Natural killer cell (primary cell): Measurements from ENCODE around the gene TMC6. TPM values are rescaled to one million over a fixed set of nuclear protein-coding genes. Genes with fewer than 3 reads are reported as not detected.

Experiments
- ATAC-seq, 3 donors: fragments of 150-1000 bp in 2 of 3; fragments of 200-7000 bp in 1 of 3; cut with Tn5 transposase; 1 replicate in 1 of 3; 2 replicates in 2 of 3; pipeline ENCODE4 v1.10.0; 2021; ENCODE audit warnings: mild to moderate bottlenecking in 2 of 3, moderate library complexity in 2 of 3
- DNase-seq, 2 donors: peaks; one replicate each; pipeline versions ENCODE4 v3.0.0 to v3.0.0-alpha.2; 2013 to 2021; ENCODE audit warnings: mixed read lengths in 1 of 2
- H3K27ac ChIP-seq: one replicate; pipeline ENCODE4 v1.5.1; 2013; ENCODE audit warnings: mild to moderate bottlenecking, low read length
- H3K27me3 ChIP-seq: one replicate; pipeline ENCODE4 v1.6.1; 2013; ENCODE audit warnings: low read length; ENCODE audit not compliant: control insufficient read depth, insufficient read depth
- H3K36me3 ChIP-seq: one replicate; pipeline ENCODE4 v1.6.1; 2013; ENCODE audit warnings: low read length; ENCODE audit not compliant: control insufficient read depth, insufficient read depth
- H3K4me1 ChIP-seq: one replicate; pipeline ENCODE4 v1.6.1; 2013; ENCODE audit warnings: low read length; ENCODE audit not compliant: control insufficient read depth, insufficient read depth
- H3K4me3 ChIP-seq: one replicate; pipeline ENCODE4 v1.5.1; 2013; ENCODE audit warnings: low read length
- H3K9me3 ChIP-seq: one replicate; pipeline ENCODE4 v1.6.1; 2013; ENCODE audit warnings: low read length; ENCODE audit not compliant: control insufficient read depth, insufficient read depth
- H3K27ac Mint-ChIP-seq, 2 donors: one replicate each; pipeline ENCODE4 v1.8.0; 2022; ENCODE audit warnings: mild to moderate bottlenecking in 2 of 2, mixed read lengths in 2 of 2, moderate library complexity in 1 of 2
- H3K27me3 Mint-ChIP-seq, 2 donors: one replicate each; pipeline ENCODE4 v1.8.0; 2022; ENCODE audit warnings: low read depth in 2 of 2, mixed read lengths in 2 of 2
- H3K36me3 Mint-ChIP-seq: one replicate; pipeline ENCODE4 v1.8.0; 2022; ENCODE audit warnings: mixed read lengths
- H3K4me1 Mint-ChIP-seq, 2 donors: one replicate each; pipeline ENCODE4 v1.8.0; 2022; ENCODE audit warnings: mixed read lengths in 2 of 2
- H3K4me3 Mint-ChIP-seq: one replicate; pipeline ENCODE4 v1.8.0; 2022; ENCODE audit warnings: mild to moderate bottlenecking, moderate library complexity, mixed read lengths
- H3K9me3 Mint-ChIP-seq, 2 donors: one replicate each; pipeline ENCODE4 v1.8.0; 2022; ENCODE audit warnings: mixed read lengths in 2 of 2
- CTCF ChIP-seq: fragments of 200-600 bp; IDR thresholded peaks from one replicate; pipeline ENCODE4 v1.8.0; 2022; ENCODE audit warnings: antibody characterized with exemption
- WGBS: methylation state at CpG from one replicate; pipeline ENCODE4 v1.1.7; 2013; ENCODE audit warnings: missing lambda C conversion rate; ENCODE audit not compliant: insufficient coverage; 5-methylcytosine and 5-hydroxymethylcytosine counted together
- intact Hi-C: fragments of 100-400 bp; cut with micrococcal nuclease; formaldehyde crosslinking; loops from one replicate; pipeline ENCODE4 v1.14.2; 2022
- total RNA-seq, 4 donors: library from RNA; stranded (reverse); fragments of 120-200 nt in 1 of 4; gene quantifications; one replicate each; pipeline versions ENCODE4 v1.2.3 to v1.2.4, GENCODE V29; 2013 to 2022

TMC6 gene
- total RNA-seq, 3 donors from 2014 or later (not counting 1 experiment from before 2014, with no cell fraction given): 653 to 825 (median 687) TPM

GRCh38 chr17:78120537-78120936, 8.0 kb downstream of the TMC6 start:
- H3K36me3 ChIP-seq: peaks cover 87% of the 10 kb centered on the region
- no peak for ATAC-seq
- Mint-ChIP-seq H3K36me3 (no peaks in the 10 kb centered on the region), H3K27me3 (no peaks in the 10 kb centered on the region), H3K4me1 (peaks cover 32 to 59% of the 10 kb centered on the region in 2 donors), H3K27ac (peak overlapping the region; percentile 82 to 84), H3K9me3 (no peaks in the 10 kb centered on the region), H3K4me3 (peak overlapping the region; percentile 86)
- DNase-seq: no peak
- no peaks in the 10 kb centered on the region for H3K27me3 ChIP-seq
- peaks cover 76% of the 10 kb centered on the region for H3K4me1 ChIP-seq
- 92% methylated on average over 13 of the region's 13 CpGs for whole genome bisulfite sequencing
- H3K9me3 ChIP-seq: no peaks in the 10 kb centered on the region
- intact Hi-C loops: no loop called here
- peak overlapping the region; percentile 15 for H3K27ac ChIP-seq
- no peak overlapping the region for H3K4me3 ChIP-seq
- no peak for TF ChIP-seq CTCF

DNA sequence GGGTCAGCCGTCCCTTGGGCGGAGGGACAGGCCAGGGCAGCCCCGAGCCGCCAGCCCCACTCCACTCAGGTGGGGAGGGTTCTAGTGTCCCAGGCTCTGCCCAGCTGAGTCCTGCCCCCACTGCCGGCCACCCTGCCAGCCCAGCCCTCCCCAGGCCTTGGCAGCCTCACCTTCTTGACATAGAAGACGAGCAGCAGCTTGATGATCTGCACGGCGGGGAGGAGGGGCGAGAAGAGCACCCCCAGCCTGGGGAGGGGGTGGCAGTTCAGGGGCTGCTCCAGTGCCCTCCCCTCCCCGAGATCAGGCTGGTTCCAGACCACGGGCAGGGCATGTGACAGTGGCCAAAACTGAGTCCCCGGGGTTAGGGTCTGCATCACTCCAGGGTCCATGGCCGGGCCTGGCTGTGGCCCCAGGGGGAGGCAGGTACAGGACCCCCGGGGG, 9.7 kb downstream of the TMC6 start:
- no peak for TF ChIP-seq CTCF
- Histone ChIP-seq H3K9me3 (no peaks in the 10 kb centered on the region), H3K4me1 (peaks cover 76% of the 10 kb centered on the region), H3K36me3 (peaks cover 88% of the 10 kb centered on the region), H3K27ac (no peak overlapping the region), H3K27me3 (no peaks in the 10 kb centered on the region), H3K4me3 (no peak overlapping the region)
- H3K4me3 Mint-ChIP-seq: no peak overlapping the region
- no peak overlapping the region for H3K27ac Mint-ChIP-seq
- no peaks in the 10 kb centered on the region for H3K36me3 Mint-ChIP-seq
- H3K4me1 Mint-ChIP-seq: peaks cover 39 to 64% of the 10 kb centered on the region in 2 donors
- ATAC-seq: no peak
- 89% methylated on average over 14 of the region's 14 CpGs for WGBS
- no peaks in the 10 kb centered on the region for H3K9me3 Mint-ChIP-seq
- intact Hi-C loops: no loop called here
- H3K27me3 Mint-ChIP-seq: no peaks in the 10 kb centered on the region
- DNase-seq: no peak

DNA sequence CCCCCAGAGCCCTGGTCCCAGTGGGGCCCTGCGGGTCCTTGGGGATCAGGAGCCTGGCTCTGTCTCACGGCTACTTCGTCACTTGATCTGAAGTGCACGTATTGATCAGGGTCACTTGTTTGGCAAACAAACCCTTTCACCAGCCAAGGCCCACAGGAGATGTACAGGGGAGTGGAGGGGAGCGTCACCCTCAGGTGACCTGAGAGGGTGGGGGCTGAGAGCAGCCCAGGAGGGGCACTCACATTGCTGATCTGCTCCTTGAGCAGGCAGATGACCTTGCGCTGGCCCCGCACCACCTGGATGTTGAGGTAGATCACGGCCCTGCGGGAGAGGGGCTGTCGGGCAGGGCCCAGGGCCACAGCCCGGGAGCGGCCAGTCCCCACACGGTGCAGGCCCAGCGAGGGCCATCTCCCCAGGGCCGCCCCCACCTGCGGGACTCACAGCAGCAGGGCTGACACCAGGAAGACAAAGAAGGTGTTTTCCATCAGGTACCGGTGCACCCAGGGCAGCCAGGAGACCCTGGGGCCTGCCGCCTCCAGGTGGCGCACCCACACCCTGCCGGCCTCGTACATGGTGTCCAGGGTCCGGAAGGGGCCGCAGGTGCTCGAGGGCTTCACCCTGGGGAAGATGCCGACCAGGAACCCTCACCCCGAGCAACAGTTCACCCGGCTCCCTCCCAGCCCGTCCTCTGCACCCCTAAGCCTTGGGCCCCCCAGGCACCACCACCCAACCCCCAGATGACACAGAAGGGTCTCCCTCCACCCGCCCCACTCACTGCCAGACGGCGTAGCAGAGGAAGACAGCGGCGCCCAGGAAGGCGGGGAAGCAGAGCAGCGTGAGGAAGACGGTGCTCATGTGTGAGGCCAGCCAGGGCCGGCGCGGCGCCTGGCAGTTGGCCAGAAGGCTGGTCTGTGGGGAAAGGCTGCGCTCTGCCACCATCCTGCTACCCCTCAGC, 11.3 kb downstream of the TMC6 start:
- H3K4me1 ChIP-seq: peaks cover 76% of the 10 kb centered on the region
- H3K4me3 ChIP-seq: no peak overlapping the region
- Mint-ChIP-seq H3K4me1 (peaks cover 45 to 64% of the 10 kb centered on the region in 2 donors), H3K36me3 (peaks cover 5% of the 10 kb centered on the region), H3K9me3 (no peaks in the 10 kb centered on the region), H3K27me3 (no peaks in the 10 kb centered on the region), H3K27ac (peak overlapping the region; percentile 70), H3K4me3 (peak overlapping the region; percentile 63)
- H3K36me3 ChIP-seq: peaks cover 88% of the 10 kb centered on the region
- peak overlapping the region; percentile 29 for H3K27ac ChIP-seq
- no peaks in the 10 kb centered on the region for H3K27me3 ChIP-seq
- no peaks in the 10 kb centered on the region for H3K9me3 ChIP-seq
- TF ChIP-seq CTCF: peak; percentile 16
- intact Hi-C loops: no loop called here
- ATAC-seq: no peak
- peak in 1 of 2 donors; percentile 61 for DNase-seq
- 66% methylated on average over 41 of the region's 41 CpGs for WGBS
